M059J (cell line): ENCODE data around the gene BSG. TPM values are rescaled to one million over a fixed set of nuclear protein-coding genes. Genes with fewer than 3 reads are reported as not detected.
"Not testable (repeated sequence)": the region's sequence is repeated elsewhere in the genome, so short reads cannot be mapped to it uniquely, and the experiment has no call there.

Source experiments
- DNase-seq: peaks from one replicate; pipeline ENCODE4 v3.0.0-alpha.2; 2012; ENCODE audit warnings: low read depth
- total RNA-seq: library from RNA; depleted of rRNA; stranded (reverse); fragments of >200 nt; shearing (Covaris generic); gene quantifications from 2 replicates; pipeline ENCODE4 v1.2.3, GENCODE V29; 2014

The BSG gene
- total RNA-seq, 1 experiment from 2014 or later: 1,106 TPM

- peak; percentile 93 for DNase-seq
Observed at GRCh38 chr19:588093-588740, 15.8 kb downstream of the BSG start.

- DNase-seq: no peak
Observed at GRCh38 chr19:588741-589692, 16.6 kb downstream of the BSG start.

- DNase-seq: no peak
Observed at GRCh38 chr19:589693-590395, 17.4 kb downstream of the BSG start, which contains the start of gene HCN2. TSS of gene HCN2 (plus strand) at chr19:589881. CDS start at chr19:589946, 65 bp downstream.

- DNase-seq: peak; percentile 46
Observed at GRCh38 chr19:590396-590745, 18.0 kb downstream of the BSG start.

GRCh38 chr19:590750-591098, 18.3 kb downstream of the BSG start:
- no peak for DNase-seq

GRCh38 chr19:591099-591958, 18.9 kb downstream of the BSG start:
- no peak for DNase-seq

GRCh38 chr19:592101-592500, 19.7 kb downstream of the BSG start:
- no peak for DNase-seq

GRCh38 chr19:593055-593454, 20.7 kb downstream of the BSG start:
- no peak for DNase-seq

GRCh38 chr19:593505-593904, 21.1 kb downstream of the BSG start:
- DNase-seq: no peak

- no peak for DNase-seq
Observed at GRCh38 chr19:594265-594870, 22.0 kb downstream of the BSG start.

GRCh38 chr19:595326-596262, 23.2 kb downstream of the BSG start:
- no peak for DNase-seq

- DNase-seq: no peak
Observed at GRCh38 chr19:596263-596655, 23.9 kb downstream of the BSG start.

- no peak for DNase-seq
Observed at GRCh38 chr19:597406-598315, 25.3 kb downstream of the BSG start.

- DNase-seq: no peak
Observed at GRCh38 chr19:601310-601709, 28.9 kb downstream of the BSG start.

- DNase-seq: no peak
Observed at GRCh38 chr19:601790-602189, 29.4 kb downstream of the BSG start.

GRCh38 chr19:602391-603301, 30.2 kb downstream of the BSG start:
- no peak for DNase-seq

GRCh38 chr19:603302-603639, 30.9 kb downstream of the BSG start:
- not testable (repeated sequence) for DNase-seq

GRCh38 chr19:603779-604178, 31.4 kb downstream of the BSG start:
- DNase-seq: not testable (repeated sequence)
